ENCODE measurements around the gene CXCL16. TPM values are rescaled to one million over a fixed set of nuclear protein-coding genes. Genes with fewer than 3 reads are reported as not detected.

CXCL16 gene
- total RNA-seq, 2 donors from 2014 or later: 27.9 to 36.0 TPM

- Histone ChIP-seq H3K27me3 (replicated peaks; ENCODE audit: insufficient read depth) (no peaks in the 10 kb centered on the region), H3K36me3 (no peaks in the 10 kb centered on the region), H3K9me3 (no peaks in the 10 kb centered on the region), H3K4me1 (replicated peaks) (no peaks in the 10 kb centered on the region), H3K27ac (no peak overlapping the region), H3K4me3 (no peak overlapping the region)
- DNase-seq (ENCODE audit: low spot score): no peak
- TF ChIP-seq CTCF (IDR thresholded peaks at IDR 0.05) (no peak), POLR2A (IDR thresholded peaks at IDR 0.05) (no peak), POLR2AphosphoS5 (IDR thresholded peaks at IDR 0.05) (no peak)
- intact Hi-C loops (cut with DNase I): no loop called here
- 85% methylated on average over 1 of the region's 1 CpG for WGBS
Observed at GRCh38 chr17:4753392-4753791, 13.7 kb upstream of the CXCL16 start.

GRCh38 chr17:4751932-4752331 lies 12.2 kb upstream of the CXCL16 start:
- Histone ChIP-seq H3K4me1 (replicated peaks) (no peaks in the 10 kb centered on the region), H3K4me3 (no peak overlapping the region), H3K27me3 (replicated peaks; ENCODE audit: insufficient read depth) (no peaks in the 10 kb centered on the region), H3K9me3 (no peaks in the 10 kb centered on the region), H3K27ac (no peak overlapping the region), H3K36me3 (no peaks in the 10 kb centered on the region)
- WGBS: 74% methylated on average over 5 of the region's 5 CpGs
- DNase-seq (ENCODE audit: low spot score): no peak
- intact Hi-C loops (cut with DNase I): no loop called here
- TF ChIP-seq POLR2A (IDR thresholded peaks at IDR 0.05): no peak
- TF ChIP-seq CTCF (IDR thresholded peaks at IDR 0.05): no peak
- no peak for TF ChIP-seq POLR2AphosphoS5 (IDR thresholded peaks at IDR 0.05)

GRCh38 chr17:4750606-4751005 lies 10.9 kb upstream of the CXCL16 start:
- intact Hi-C loops (cut with DNase I): no loop called here
- TF ChIP-seq POLR2AphosphoS5 (IDR thresholded peaks at IDR 0.05) (no peak), POLR2A (IDR thresholded peaks at IDR 0.05) (no peak), CTCF (IDR thresholded peaks at IDR 0.05) (no peak)
- Histone ChIP-seq H3K4me3 (no peak overlapping the region), H3K9me3 (no peaks in the 10 kb centered on the region), H3K27me3 (replicated peaks; ENCODE audit: insufficient read depth) (no peaks in the 10 kb centered on the region), H3K27ac (no peak overlapping the region), H3K4me1 (replicated peaks) (no peaks in the 10 kb centered on the region), H3K36me3 (no peaks in the 10 kb centered on the region)
- no peak for DNase-seq (ENCODE audit: low spot score)
- WGBS: 45% methylated on average over 3 of the region's 3 CpGs

GRCh38 chr17:4748686-4749085 lies 9.0 kb upstream of the CXCL16 start:
- Histone ChIP-seq H3K9me3 (no peaks in the 10 kb centered on the region), H3K36me3 (no peaks in the 10 kb centered on the region), H3K4me3 (no peak overlapping the region), H3K27me3 (replicated peaks; ENCODE audit: insufficient read depth) (no peaks in the 10 kb centered on the region), H3K27ac (no peak overlapping the region), H3K4me1 (replicated peaks) (no peaks in the 10 kb centered on the region)
- WGBS: 39% methylated on average over 4 of the region's 4 CpGs
- TF ChIP-seq CTCF (IDR thresholded peaks at IDR 0.05) (no peak), POLR2A (IDR thresholded peaks at IDR 0.05) (no peak), POLR2AphosphoS5 (IDR thresholded peaks at IDR 0.05) (no peak)
- no peak for DNase-seq (ENCODE audit: low spot score)
- intact Hi-C loops (cut with DNase I): no loop called here

- no peak for DNase-seq (ENCODE audit: low spot score)
- H3K36me3 ChIP-seq: no peaks in the 10 kb centered on the region
- no peaks in the 10 kb centered on the region for H3K4me1 ChIP-seq (replicated peaks)
- TF ChIP-seq POLR2A (IDR thresholded peaks at IDR 0.05) (no peak), POLR2AphosphoS5 (IDR thresholded peaks at IDR 0.05) (no peak), CTCF (IDR thresholded peaks at IDR 0.05) (no peak)
- intact Hi-C loops (cut with DNase I): no loop called here
- no peaks in the 10 kb centered on the region for H3K27me3 ChIP-seq (replicated peaks; ENCODE audit: insufficient read depth)
- no peak overlapping the region for H3K4me3 ChIP-seq
- no peaks in the 10 kb centered on the region for H3K9me3 ChIP-seq
- 56% methylated on average over 5 of the region's 5 CpGs for WGBS
- no peak overlapping the region for H3K27ac ChIP-seq
Observed at GRCh38 chr17:4747847-4748246, 8.1 kb upstream of the CXCL16 start.

Data from prostate gland (tissue), 2 donors.